WTC11 (cell line): Measurements from ENCODE around the gene GJA3. TPM values are rescaled to one million over a fixed set of nuclear protein-coding genes. Genes with fewer than 3 reads are reported as not detected.
A peak's percentile ranks its signal among the peaks of the same experiment; 100 is the strongest.

Source experiments
- ATAC-seq: fragments of 200-7000 bp; cut with Tn5 transposase; 2 replicates; pipeline ENCODE4 v1.10.0; 2021; ENCODE audit warnings: mild to moderate bottlenecking, moderate library complexity
- CTCF ChIA-PET: fragments of 300-600 bp; sonication (Branson Sonifier 250); formaldehyde crosslinking; loops from one replicate; lab custom pipeline; 2021; ENCODE audit warnings: antibody characterized with exemption; lab: Charles Lee
- POLR2A ChIA-PET: fragments of 350-600 bp; sonication (Branson Sonifier 250); formaldehyde crosslinking; loops from one replicate; lab custom pipeline; 2021; ENCODE audit warnings: antibody characterized with exemption; lab: Charles Lee
- DNase-seq: peaks from one replicate; pipeline ENCODE4 v3.0.0; 2021; ENCODE audit warnings: low spot score
- H3K27ac Mint-ChIP-seq: 2 replicates; pipeline ENCODE4 v1.8.0; 2021; ENCODE audit warnings: mixed read lengths
- H3K27me3 Mint-ChIP-seq: 2 replicates; pipeline ENCODE4 v1.8.0; 2021; ENCODE audit warnings: low read depth, mild to moderate bottlenecking, moderate library complexity, mixed read lengths
- H3K36me3 Mint-ChIP-seq: 2 replicates; pipeline ENCODE4 v1.8.0; 2021; ENCODE audit warnings: mixed read lengths
- H3K4me1 Mint-ChIP-seq: 2 replicates; pipeline ENCODE4 v1.8.0; 2022; ENCODE audit warnings: mixed read lengths
- H3K4me3 Mint-ChIP-seq: 2 replicates; pipeline ENCODE4 v1.8.0; 2021; ENCODE audit warnings: mild to moderate bottlenecking, moderate library complexity, mixed read lengths
- H3K9me3 Mint-ChIP-seq: 2 replicates; pipeline ENCODE4 v1.8.0; 2021; ENCODE audit warnings: mixed read lengths
- CBFB ChIP-seq: sonication (generic); formaldehyde crosslinking; IDR thresholded peaks from 2 replicates; pipeline ENCODE4 v1.8.1; 2022; ENCODE audit warnings: mild to moderate bottlenecking, low read depth, missing genetic modification reagents
- CREB1 ChIP-seq: sonication (generic); formaldehyde crosslinking; IDR thresholded peaks from 2 replicates; pipeline ENCODE4 v1.8.0; 2023; ENCODE audit warnings: mild to moderate bottlenecking, missing genetic modification reagents
- E2F1 ChIP-seq: sonication (generic); formaldehyde crosslinking; IDR thresholded peaks from 2 replicates; pipeline ENCODE4 v1.8.0; 2022; ENCODE audit warnings: mild to moderate bottlenecking, missing genetic modification reagents
- ELF4 ChIP-seq: sonication (generic); formaldehyde crosslinking; IDR thresholded peaks from 2 replicates; pipeline ENCODE4 v1.8.1; 2022; ENCODE audit warnings: low read depth, mild to moderate bottlenecking, moderate library complexity, missing genetic modification reagents
- GABPB1 ChIP-seq: sonication (generic); formaldehyde crosslinking; IDR thresholded peaks from 2 replicates; pipeline ENCODE4 v1.8.1; 2023; ENCODE audit warnings: mild to moderate bottlenecking, missing genetic modification reagents
- KAT7 ChIP-seq: sonication (generic); formaldehyde crosslinking; IDR thresholded peaks from 2 replicates; pipeline ENCODE4 v1.8.1; 2023; ENCODE audit warnings: missing genetic modification reagents, mild to moderate bottlenecking, borderline replicate concordance
- NR2C2 ChIP-seq: sonication (generic); formaldehyde crosslinking; IDR thresholded peaks from 2 replicates; pipeline ENCODE4 v1.8.0; 2022; ENCODE audit warnings: mild to moderate bottlenecking, missing genetic modification reagents
- SP1 ChIP-seq: sonication (generic); formaldehyde crosslinking; conservative IDR thresholded peaks from 2 replicates; pipeline ENCODE4 v1.8.1; 2022; ENCODE audit warnings: missing genetic modification reagents
- USF1 ChIP-seq: sonication (generic); formaldehyde crosslinking; IDR thresholded peaks from 2 replicates; pipeline ENCODE4 v1.8.0; 2022; ENCODE audit warnings: mild to moderate bottlenecking, missing genetic modification reagents
- ZBTB21 ChIP-seq: sonication (generic); formaldehyde crosslinking; IDR thresholded peaks from 2 replicates; pipeline ENCODE4 v1.8.1; 2023; ENCODE audit warnings: mild to moderate bottlenecking, missing genetic modification reagents, borderline replicate concordance
- ZNF121 ChIP-seq: sonication (generic); formaldehyde crosslinking; IDR thresholded peaks from 2 replicates; pipeline ENCODE4 v1.8.0; 2023; ENCODE audit warnings: missing genetic modification reagents
- total RNA-seq: library from RNA; stranded (reverse); gene quantifications from 3 replicates; pipeline ENCODE4 v1.2.3, GENCODE V29; 2021
- TF ChIP-seq, protein P1 (sequence below): fragments of 250-450 bp; sonication (Bioruptor Pico); IDR thresholded peaks from 2 replicates; pipeline ENCODE4 v1.9.0; 2021; ENCODE audit warnings: mild to moderate bottlenecking, borderline replicate concordance
- TF ChIP-seq, protein P2 (sequence below): fragments of 250-450 bp; sonication (Bioruptor Pico); IDR thresholded peaks from 2 replicates; pipeline ENCODE4 v1.9.0; 2021; ENCODE audit warnings: mild to moderate bottlenecking
- TF ChIP-seq, protein P3 (sequence below): sonication (generic); formaldehyde crosslinking; IDR thresholded peaks from 2 replicates; pipeline ENCODE4 v1.8.0; 2023; ENCODE audit warnings: missing genetic modification reagents, mild to moderate bottlenecking, borderline replicate concordance
- TF ChIP-seq, protein P4 (sequence below): sonication (generic); formaldehyde crosslinking; IDR thresholded peaks from 2 replicates; pipeline ENCODE4 v1.8.0; 2023; ENCODE audit warnings: mild to moderate bottlenecking, missing genetic modification reagents
- TF ChIP-seq, protein P5 (sequence below): sonication (generic); formaldehyde crosslinking; IDR thresholded peaks from 2 replicates; pipeline ENCODE4 v1.8.0; 2023; ENCODE audit warnings: missing genetic modification reagents
- TF ChIP-seq, protein P6 (sequence below): sonication (generic); formaldehyde crosslinking; IDR thresholded peaks from 2 replicates; pipeline ENCODE4 v1.8.1; 2023; ENCODE audit warnings: mild to moderate bottlenecking, missing genetic modification reagents, moderate library complexity

Gene GJA3
- total RNA-seq, 1 experiment from 2014 or later = 0.48 TPM

DNA sequence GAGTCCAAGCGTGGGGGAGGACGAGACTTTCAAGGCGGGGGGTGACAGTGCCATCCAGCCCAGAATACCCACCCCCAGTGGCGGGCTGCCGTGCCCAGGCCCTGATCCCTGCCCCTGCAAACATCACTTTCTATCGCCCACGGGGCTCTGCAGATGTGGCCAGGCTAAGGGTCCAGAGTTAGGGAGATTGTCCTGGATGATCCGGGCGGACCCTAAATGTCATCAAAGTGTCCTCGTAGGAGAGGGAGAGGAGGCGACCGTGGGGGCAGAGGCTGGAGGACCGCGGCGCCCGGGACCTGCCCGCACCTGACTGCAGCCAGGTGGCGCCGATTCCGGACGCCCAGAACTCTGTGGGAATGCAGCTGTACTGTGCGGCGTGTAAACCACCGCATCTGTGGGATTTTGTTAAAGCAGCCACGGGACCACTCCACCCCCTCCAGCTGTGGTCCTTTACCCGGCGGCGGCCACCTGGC lies 32.4 kb downstream of the GJA3 start (continued):
- TF ChIP-seq E2F1 (no peak), NR2C2 (CRISPR knock-in tag) (no peak), KAT7 (no peak)
- TF ChIP-seq, protein P1, sequence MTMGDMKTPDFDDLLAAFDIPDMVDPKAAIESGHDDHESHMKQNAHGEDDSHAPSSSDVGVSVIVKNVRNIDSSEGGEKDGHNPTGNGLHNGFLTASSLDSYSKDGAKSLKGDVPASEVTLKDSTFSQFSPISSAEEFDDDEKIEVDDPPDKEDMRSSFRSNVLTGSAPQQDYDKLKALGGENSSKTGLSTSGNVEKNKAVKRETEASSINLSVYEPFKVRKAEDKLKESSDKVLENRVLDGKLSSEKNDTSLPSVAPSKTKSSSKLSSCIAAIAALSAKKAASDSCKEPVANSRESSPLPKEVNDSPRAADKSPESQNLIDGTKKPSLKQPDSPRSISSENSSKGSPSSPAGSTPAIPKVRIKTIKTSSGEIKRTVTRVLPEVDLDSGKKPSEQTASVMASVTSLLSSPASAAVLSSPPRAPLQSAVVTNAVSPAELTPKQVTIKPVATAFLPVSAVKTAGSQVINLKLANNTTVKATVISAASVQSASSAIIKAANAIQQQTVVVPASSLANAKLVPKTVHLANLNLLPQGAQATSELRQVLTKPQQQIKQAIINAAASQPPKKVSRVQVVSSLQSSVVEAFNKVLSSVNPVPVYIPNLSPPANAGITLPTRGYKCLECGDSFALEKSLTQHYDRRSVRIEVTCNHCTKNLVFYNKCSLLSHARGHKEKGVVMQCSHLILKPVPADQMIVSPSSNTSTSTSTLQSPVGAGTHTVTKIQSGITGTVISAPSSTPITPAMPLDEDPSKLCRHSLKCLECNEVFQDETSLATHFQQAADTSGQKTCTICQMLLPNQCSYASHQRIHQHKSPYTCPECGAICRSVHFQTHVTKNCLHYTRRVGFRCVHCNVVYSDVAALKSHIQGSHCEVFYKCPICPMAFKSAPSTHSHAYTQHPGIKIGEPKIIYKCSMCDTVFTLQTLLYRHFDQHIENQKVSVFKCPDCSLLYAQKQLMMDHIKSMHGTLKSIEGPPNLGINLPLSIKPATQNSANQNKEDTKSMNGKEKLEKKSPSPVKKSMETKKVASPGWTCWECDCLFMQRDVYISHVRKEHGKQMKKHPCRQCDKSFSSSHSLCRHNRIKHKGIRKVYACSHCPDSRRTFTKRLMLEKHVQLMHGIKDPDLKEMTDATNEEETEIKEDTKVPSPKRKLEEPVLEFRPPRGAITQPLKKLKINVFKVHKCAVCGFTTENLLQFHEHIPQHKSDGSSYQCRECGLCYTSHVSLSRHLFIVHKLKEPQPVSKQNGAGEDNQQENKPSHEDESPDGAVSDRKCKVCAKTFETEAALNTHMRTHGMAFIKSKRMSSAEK = no peak
- TF ChIP-seq, protein P2, sequence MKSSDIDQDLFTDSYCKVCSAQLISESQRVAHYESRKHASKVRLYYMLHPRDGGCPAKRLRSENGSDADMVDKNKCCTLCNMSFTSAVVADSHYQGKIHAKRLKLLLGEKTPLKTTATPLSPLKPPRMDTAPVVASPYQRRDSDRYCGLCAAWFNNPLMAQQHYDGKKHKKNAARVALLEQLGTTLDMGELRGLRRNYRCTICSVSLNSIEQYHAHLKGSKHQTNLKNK (CRISPR knock-in tag) = no peak

DNA sequence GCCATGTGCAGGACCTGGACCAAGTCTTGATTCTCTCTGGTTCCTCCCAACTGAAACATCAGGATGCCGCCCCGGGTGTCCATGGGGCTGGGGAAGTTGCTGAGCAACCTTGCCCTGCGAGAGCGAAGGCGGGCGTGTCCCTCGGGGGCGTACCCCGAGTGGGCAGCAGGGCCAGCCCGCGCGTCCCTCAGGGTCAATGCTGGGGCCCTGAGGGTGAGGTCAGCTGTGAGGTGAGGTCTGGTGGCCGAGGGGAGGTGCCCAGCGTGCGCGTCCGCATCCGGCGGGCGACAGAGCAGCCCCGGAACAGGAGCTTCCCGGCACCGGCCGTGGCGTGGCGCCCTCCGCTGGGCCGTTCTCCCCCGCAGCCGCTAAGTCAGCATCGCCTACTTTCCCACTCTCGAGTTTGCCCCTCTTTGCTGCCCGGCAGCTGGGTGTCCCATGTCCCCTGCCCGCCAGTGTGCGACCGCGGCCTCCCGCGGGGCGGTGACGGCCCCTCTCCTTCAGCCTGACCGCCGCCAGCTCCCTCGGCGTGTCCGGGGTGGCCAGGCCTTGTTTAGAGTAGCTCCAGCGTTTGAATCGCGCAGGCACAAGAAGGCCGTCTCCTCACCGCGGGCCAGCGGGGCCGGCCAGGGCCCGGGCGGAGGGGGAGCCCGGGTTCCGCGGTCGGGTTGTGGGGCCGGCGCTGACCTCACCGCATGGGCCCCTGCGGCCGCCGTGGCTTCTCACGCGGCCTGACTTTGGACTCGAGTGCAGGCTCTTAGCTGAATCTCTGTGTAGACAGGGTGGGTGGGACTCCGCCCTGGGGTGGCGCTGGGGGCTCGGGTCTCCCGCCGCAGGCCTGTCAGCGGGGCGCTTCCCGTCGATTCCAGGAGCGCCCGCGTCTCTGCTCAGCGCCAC lies 33.0 kb downstream of the GJA3 start:
- CTCF ChIA-PET = interaction anchor here (0.6 to 2.6 kb wide), 27 partner anchors 9 to 200 kb away, joined by 3 to 42 read pairs (median 4); partner anchors contain the start of gene GJA3
- ATAC-seq = peak; percentile 80
- POLR2A ChIA-PET = interaction anchor here (0.7 to 1.4 kb wide), 3 partner anchors 9 to 169 kb away, joined by 3 to 7 read pairs (median 4); no protein-coding TSS in a partner anchor
- Mint-ChIP-seq H3K9me3 (no peaks in the 10 kb centered on the region), H3K27ac (no peak overlapping the region), H3K27me3 (peaks cover 8% of the 10 kb centered on the region; the same call in 1 of the 2 replicates), H3K36me3 (no peaks in the 10 kb centered on the region), H3K4me1 (no peaks in the 10 kb centered on the region), H3K4me3 (peak overlapping the region; percentile 67)
- peak; percentile 64 for DNase-seq
- 0 out of 2 replicates have a peak, but pooled peaks have one; percentile 30 for TF ChIP-seq ZBTB21 (CRISPR knock-in tag)
- TF ChIP-seq ZNF121 (CRISPR knock-in tag) = 0 out of 2 replicates have a peak, but pooled peaks have one; percentile 1
- 0 out of 2 replicates have a peak, but pooled peaks have one; percentile 11 for TF ChIP-seq GABPB1 (CRISPR knock-in tag)
- TF ChIP-seq CBFB (CRISPR knock-in tag) = 0 out of 2 replicates have a peak, but pooled peaks have one; percentile 35
- peak; percentile 54 for TF ChIP-seq SP1 (CRISPR knock-in tag)
- TF ChIP-seq, protein P3, sequence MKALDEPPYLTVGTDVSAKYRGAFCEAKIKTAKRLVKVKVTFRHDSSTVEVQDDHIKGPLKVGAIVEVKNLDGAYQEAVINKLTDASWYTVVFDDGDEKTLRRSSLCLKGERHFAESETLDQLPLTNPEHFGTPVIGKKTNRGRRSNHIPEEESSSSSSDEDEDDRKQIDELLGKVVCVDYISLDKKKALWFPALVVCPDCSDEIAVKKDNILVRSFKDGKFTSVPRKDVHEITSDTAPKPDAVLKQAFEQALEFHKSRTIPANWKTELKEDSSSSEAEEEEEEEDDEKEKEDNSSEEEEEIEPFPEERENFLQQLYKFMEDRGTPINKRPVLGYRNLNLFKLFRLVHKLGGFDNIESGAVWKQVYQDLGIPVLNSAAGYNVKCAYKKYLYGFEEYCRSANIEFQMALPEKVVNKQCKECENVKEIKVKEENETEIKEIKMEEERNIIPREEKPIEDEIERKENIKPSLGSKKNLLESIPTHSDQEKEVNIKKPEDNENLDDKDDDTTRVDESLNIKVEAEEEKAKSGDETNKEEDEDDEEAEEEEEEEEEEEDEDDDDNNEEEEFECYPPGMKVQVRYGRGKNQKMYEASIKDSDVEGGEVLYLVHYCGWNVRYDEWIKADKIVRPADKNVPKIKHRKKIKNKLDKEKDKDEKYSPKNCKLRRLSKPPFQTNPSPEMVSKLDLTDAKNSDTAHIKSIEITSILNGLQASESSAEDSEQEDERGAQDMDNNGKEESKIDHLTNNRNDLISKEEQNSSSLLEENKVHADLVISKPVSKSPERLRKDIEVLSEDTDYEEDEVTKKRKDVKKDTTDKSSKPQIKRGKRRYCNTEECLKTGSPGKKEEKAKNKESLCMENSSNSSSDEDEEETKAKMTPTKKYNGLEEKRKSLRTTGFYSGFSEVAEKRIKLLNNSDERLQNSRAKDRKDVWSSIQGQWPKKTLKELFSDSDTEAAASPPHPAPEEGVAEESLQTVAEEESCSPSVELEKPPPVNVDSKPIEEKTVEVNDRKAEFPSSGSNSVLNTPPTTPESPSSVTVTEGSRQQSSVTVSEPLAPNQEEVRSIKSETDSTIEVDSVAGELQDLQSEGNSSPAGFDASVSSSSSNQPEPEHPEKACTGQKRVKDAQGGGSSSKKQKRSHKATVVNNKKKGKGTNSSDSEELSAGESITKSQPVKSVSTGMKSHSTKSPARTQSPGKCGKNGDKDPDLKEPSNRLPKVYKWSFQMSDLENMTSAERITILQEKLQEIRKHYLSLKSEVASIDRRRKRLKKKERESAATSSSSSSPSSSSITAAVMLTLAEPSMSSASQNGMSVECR (CRISPR knock-in tag) = peak; percentile 68; the same call in 1 of the 2 replicates
- no peak for TF ChIP-seq CREB1 (CRISPR knock-in tag)
- TF ChIP-seq USF1 (CRISPR knock-in tag) = 0 out of 2 replicates have a peak, but pooled peaks have one; percentile 29
- TF ChIP-seq, protein P4, sequence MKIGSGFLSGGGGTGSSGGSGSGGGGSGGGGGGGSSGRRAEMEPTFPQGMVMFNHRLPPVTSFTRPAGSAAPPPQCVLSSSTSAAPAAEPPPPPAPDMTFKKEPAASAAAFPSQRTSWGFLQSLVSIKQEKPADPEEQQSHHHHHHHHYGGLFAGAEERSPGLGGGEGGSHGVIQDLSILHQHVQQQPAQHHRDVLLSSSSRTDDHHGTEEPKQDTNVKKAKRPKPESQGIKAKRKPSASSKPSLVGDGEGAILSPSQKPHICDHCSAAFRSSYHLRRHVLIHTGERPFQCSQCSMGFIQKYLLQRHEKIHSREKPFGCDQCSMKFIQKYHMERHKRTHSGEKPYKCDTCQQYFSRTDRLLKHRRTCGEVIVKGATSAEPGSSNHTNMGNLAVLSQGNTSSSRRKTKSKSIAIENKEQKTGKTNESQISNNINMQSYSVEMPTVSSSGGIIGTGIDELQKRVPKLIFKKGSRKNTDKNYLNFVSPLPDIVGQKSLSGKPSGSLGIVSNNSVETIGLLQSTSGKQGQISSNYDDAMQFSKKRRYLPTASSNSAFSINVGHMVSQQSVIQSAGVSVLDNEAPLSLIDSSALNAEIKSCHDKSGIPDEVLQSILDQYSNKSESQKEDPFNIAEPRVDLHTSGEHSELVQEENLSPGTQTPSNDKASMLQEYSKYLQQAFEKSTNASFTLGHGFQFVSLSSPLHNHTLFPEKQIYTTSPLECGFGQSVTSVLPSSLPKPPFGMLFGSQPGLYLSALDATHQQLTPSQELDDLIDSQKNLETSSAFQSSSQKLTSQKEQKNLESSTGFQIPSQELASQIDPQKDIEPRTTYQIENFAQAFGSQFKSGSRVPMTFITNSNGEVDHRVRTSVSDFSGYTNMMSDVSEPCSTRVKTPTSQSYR = 0 out of 2 replicates have a peak, but pooled peaks have one; percentile 15
- TF ChIP-seq, protein P5, sequence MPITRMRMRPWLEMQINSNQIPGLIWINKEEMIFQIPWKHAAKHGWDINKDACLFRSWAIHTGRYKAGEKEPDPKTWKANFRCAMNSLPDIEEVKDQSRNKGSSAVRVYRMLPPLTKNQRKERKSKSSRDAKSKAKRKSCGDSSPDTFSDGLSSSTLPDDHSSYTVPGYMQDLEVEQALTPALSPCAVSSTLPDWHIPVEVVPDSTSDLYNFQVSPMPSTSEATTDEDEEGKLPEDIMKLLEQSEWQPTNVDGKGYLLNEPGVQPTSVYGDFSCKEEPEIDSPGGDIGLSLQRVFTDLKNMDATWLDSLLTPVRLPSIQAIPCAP (CRISPR knock-in tag) = peak; percentile 51; the same call in 1 of the 2 replicates
- TF ChIP-seq, protein P6, sequence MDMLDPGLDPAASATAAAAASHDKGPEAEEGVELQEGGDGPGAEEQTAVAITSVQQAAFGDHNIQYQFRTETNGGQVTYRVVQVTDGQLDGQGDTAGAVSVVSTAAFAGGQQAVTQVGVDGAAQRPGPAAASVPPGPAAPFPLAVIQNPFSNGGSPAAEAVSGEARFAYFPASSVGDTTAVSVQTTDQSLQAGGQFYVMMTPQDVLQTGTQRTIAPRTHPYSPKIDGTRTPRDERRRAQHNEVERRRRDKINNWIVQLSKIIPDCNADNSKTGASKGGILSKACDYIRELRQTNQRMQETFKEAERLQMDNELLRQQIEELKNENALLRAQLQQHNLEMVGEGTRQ (CRISPR knock-in tag) = peak; percentile 26
- no peak for TF ChIP-seq ELF4 (CRISPR knock-in tag)
